Ascending aorta (tissue), 2 donors: ENCODE measurements around the gene ALDH16A1. TPM values are rescaled to one million over a fixed set of nuclear protein-coding genes. Genes with fewer than 3 reads are reported as not detected.

Source experiments
- DNase-seq, 2 donors: peaks; one replicate each; pipeline ENCODE4 v3.0.0-alpha.2; 2019; ENCODE audit warnings: low spot score in 2 of 2
- H3K27ac ChIP-seq, 2 donors: fragments of 200-600 bp; sonication (generic); one replicate each; pipeline ENCODE4 v1.5.1; 2016 to 2017; ENCODE audit warnings: mild to moderate bottlenecking in 1 of 2
- H3K27me3 ChIP-seq: fragments of 200-600 bp; sonication (generic); one replicate; pipeline ENCODE4 v1.5.1; 2017
- H3K36me3 ChIP-seq, 2 donors: fragments of 200-600 bp; sonication (generic); one replicate each; pipeline ENCODE4 v1.5.1; 2016
- H3K4me1 ChIP-seq, 2 donors: fragments of 200-600 bp; sonication (generic); one replicate each; pipeline ENCODE4 v1.5.1; 2016 to 2017; ENCODE audit warnings: mild to moderate bottlenecking in 1 of 2
- H3K4me3 ChIP-seq, 2 donors: fragments of 200-600 bp; sonication (generic); one replicate each; pipeline ENCODE4 v1.5.1; 2016 to 2017; ENCODE audit warnings: mild to moderate bottlenecking in 1 of 2
- H3K9me3 ChIP-seq, 2 donors: fragments of 200-600 bp; sonication (generic); one replicate each; pipeline ENCODE4 v1.5.1; 2016
- CTCF ChIP-seq, 3 experiments: fragments of 200-600 bp in 2 of 3; fragments of 450-650 bp in 1 of 3; sonication (generic) in 2 of 3; IDR thresholded peaks; one replicate each; pipeline ENCODE4 v1.5.1; 2016 to 2019; ENCODE audit warnings: antibody characterized with exemption in 3 of 3, mild to moderate bottlenecking in 1 of 3, moderate library complexity in 1 of 3
- intact Hi-C: fragments of 100-400 bp; cut with DNase I; formaldehyde crosslinking; loops from one replicate; pipeline ENCODE4 v1.15.1; 2023
- total RNA-seq: library from RNA; depleted of rRNA; stranded (reverse); fragments of >200 nt; gene quantifications from one replicate; pipeline ENCODE4 v1.1.0, GENCODE V29; 2016

Gene ALDH16A1
- total RNA-seq, 1 donor from 2014 or later: 27.9 TPM

DNA sequence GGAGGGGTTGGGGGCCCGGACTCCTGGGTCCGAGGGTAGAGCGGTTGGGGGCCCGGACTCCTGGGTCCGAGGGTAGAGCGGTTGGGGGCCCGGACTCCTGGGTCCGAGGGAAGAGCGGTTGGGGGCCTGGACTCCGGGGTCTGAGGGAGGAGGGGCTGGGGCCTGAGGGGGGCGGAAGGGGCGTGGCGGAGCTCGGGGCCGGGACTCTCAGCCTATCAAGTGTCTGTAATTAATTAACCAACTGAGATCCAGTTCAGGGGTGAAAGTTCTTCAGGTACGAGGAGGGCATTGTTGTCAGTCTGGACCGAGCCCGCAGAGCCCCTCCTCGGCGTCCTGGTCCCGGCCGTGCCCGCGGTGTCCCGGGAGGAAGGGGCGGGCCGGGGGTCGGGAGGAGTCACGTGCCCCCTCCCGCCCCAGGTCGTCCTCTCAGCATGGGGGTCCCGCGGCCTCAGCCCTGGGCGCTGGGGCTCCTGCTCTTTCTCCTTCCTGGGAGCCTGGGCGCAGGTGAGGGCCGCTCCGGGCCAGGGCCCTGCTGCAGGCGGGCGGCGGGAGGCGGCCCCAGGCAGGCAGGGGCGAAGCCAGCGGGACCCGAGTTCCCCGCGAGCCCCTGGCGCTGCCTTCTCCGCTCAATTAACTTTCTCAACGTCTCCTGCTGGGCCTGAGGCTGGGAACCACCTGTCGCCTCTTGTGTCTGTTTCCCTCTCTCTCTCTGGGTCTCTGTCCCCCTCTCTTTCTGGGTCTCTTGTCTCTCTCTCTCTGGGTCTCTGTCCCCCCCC, 60.1 kb downstream of the ALDH16A1 start:
- peaks cover 0 to 7% of the 10 kb centered on the region in 2 donors for H3K36me3 ChIP-seq
- intact Hi-C loops: no loop called here
- peaks cover 7 to 8% of the 10 kb centered on the region in 2 donors for H3K4me1 ChIP-seq
- DNase-seq: no peak
- H3K4me3 ChIP-seq: peak overlapping the region; percentile 88 to 99
- no peaks in the 10 kb centered on the region for H3K27me3 ChIP-seq
- H3K9me3 ChIP-seq: no peaks in the 10 kb centered on the region
- TF ChIP-seq CTCF (IDR thresholded peaks at IDR 0.05): no peak
- H3K27ac ChIP-seq: peak overlapping the region; percentile 82 to 96

DNA sequence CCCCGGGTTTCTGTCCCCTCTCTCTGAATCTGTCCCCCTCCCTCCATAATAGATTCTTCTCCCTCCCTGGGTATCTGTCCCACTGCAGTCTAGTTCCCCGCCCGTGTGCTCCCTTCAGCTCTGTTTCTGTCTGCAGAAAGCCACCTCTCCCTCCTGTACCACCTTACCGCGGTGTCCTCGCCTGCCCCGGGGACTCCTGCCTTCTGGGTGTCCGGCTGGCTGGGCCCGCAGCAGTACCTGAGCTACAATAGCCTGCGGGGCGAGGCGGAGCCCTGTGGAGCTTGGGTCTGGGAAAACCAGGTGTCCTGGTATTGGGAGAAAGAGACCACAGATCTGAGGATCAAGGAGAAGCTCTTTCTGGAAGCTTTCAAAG, 60.7 kb downstream of the ALDH16A1 start:
- Histone ChIP-seq H3K27ac (peak overlapping the region; percentile 82 to 96), H3K27me3 (no peaks in the 10 kb centered on the region), H3K36me3 (peaks cover 0 to 7% of the 10 kb centered on the region in 2 donors), H3K4me1 (peaks cover 7 to 8% of the 10 kb centered on the region in 2 donors), H3K9me3 (no peaks in the 10 kb centered on the region), H3K4me3 (peak overlapping the region; percentile 88 to 99)
- intact Hi-C loops: no loop called here
- no peak for DNase-seq
- TF ChIP-seq CTCF (IDR thresholded peaks at IDR 0.05): no peak

DNA sequence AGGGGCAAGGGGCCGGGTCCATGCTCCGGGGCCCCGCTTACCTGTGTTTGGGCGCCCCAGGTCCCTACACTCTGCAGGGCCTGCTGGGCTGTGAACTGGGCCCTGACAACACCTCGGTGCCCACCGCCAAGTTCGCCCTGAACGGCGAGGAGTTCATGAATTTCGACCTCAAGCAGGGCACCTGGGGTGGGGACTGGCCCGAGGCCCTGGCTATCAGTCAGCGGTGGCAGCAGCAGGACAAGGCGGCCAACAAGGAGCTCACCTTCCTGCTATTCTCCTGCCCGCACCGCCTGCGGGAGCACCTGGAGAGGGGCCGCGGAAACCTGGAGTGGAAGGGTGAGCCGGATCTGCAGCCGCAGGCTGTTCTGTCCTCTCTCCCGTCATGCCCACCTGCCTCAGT, 61.1 kb downstream of the ALDH16A1 start:
- no peak for DNase-seq
- H3K4me1 ChIP-seq: peaks cover 7 to 8% of the 10 kb centered on the region in 2 donors
- no peaks in the 10 kb centered on the region for H3K9me3 ChIP-seq
- peak overlapping the region; percentile 82 to 96 for H3K27ac ChIP-seq
- TF ChIP-seq CTCF (IDR thresholded peaks at IDR 0.05): no peak
- peaks cover 0 to 7% of the 10 kb centered on the region in 2 donors for H3K36me3 ChIP-seq
- intact Hi-C loops: no loop called here
- H3K4me3 ChIP-seq: peak overlapping the region in 1 of 2 donors; percentile 99
- H3K27me3 ChIP-seq: no peaks in the 10 kb centered on the region

GRCh38 chr19:49515767-49516166, 62.7 kb downstream of the ALDH16A1 start:
- peaks cover 0 to 7% of the 10 kb centered on the region in 2 donors for H3K36me3 ChIP-seq
- no peak overlapping the region for H3K27ac ChIP-seq
- no peaks in the 10 kb centered on the region for H3K27me3 ChIP-seq
- H3K4me3 ChIP-seq: no peak overlapping the region
- intact Hi-C loops: no loop called here
- peak; percentile 41 to 80 for DNase-seq
- TF ChIP-seq CTCF (IDR thresholded peaks at IDR 0.05): no peak
- peaks cover 7 to 8% of the 10 kb centered on the region in 2 donors for H3K4me1 ChIP-seq
- H3K9me3 ChIP-seq: no peaks in the 10 kb centered on the region

- TF ChIP-seq CTCF (IDR thresholded peaks at IDR 0.05): no peak
- H3K36me3 ChIP-seq: peaks cover 0 to 7% of the 10 kb centered on the region in 2 donors
- intact Hi-C loops: no loop called here
These were observed 65.0 kb downstream of the ALDH16A1 start for GRCh38 chr19:49518033-49518432.

More at GRCh38 chr19:49518033-49518432, 65.0 kb downstream of the ALDH16A1 start:
- H3K27me3 ChIP-seq: no peaks in the 10 kb centered on the region
- H3K4me1 ChIP-seq: peaks cover 0 to 7% of the 10 kb centered on the region in 2 donors
- no peaks in the 10 kb centered on the region for H3K9me3 ChIP-seq
- no peak overlapping the region for H3K4me3 ChIP-seq
- DNase-seq: no peak
- no peak overlapping the region for H3K27ac ChIP-seq

Other genes starting within 250 kb of the ALDH16A1 start
- gene SLC6A16, start 128.0 kb upstream of the ALDH16A1 start, total RNA-seq: 0.85 TPM
- gene CD37, start 117.8 kb upstream of the ALDH16A1 start, total RNA-seq: 15.6 TPM
- gene TEAD2, start 90.8 kb upstream of the ALDH16A1 start, total RNA-seq: 51.4 TPM
- gene DKKL1, start 89.3 kb upstream of the ALDH16A1 start, total RNA-seq: not detected
- not detected for gene KASH5, start 65.0 kb upstream of the ALDH16A1 start, total RNA-seq
- gene PTH2, start 29.8 kb upstream of the ALDH16A1 start, total RNA-seq: not detected
- gene GFY, start 27.8 kb upstream of the ALDH16A1 start, total RNA-seq: not detected
- 15.4 TPM for gene SLC17A7, start 11.7 kb upstream of the ALDH16A1 start, total RNA-seq
- gene PIH1D1, start 1.4 kb upstream of the ALDH16A1 start, total RNA-seq: 177 TPM
- gene FLT3LG, start 21.0 kb downstream of the ALDH16A1 start, total RNA-seq: 37.3 TPM
- 2,737 TPM for gene RPL13A, start 34.4 kb downstream of the ALDH16A1 start, total RNA-seq
- gene RPS11, start 43.2 kb downstream of the ALDH16A1 start, total RNA-seq: 3,554 TPM
- 264 TPM for gene FCGRT, start 59.4 kb downstream of the ALDH16A1 start, total RNA-seq
- 116 TPM for gene RCN3, start 74.8 kb downstream of the ALDH16A1 start, total RNA-seq
- 85.3 TPM for gene NOSIP, start 127.3 kb downstream of the ALDH16A1 start, total RNA-seq
- not detected for gene PRRG2, start 128.1 kb downstream of the ALDH16A1 start, total RNA-seq
- gene PRR12, start 138.0 kb downstream of the ALDH16A1 start, total RNA-seq: 23.6 TPM
- 161 TPM for gene RRAS, start 186.9 kb downstream of the ALDH16A1 start, total RNA-seq
- gene SCAF1, start 189.0 kb downstream of the ALDH16A1 start, total RNA-seq: 72.2 TPM
- gene IRF3, start 212.6 kb downstream of the ALDH16A1 start, total RNA-seq: 75.9 TPM
- 0.64 TPM for gene BCL2L12, start 212.7 kb downstream of the ALDH16A1 start, total RNA-seq
- gene PRMT1, start 224.0 kb downstream of the ALDH16A1 start, total RNA-seq: 271 TPM
- gene ADM5, start 236.4 kb downstream of the ALDH16A1 start, total RNA-seq: 9.8 TPM
- gene CPT1C, start 237.9 kb downstream of the ALDH16A1 start, total RNA-seq: 12.3 TPM